IMR-90 (cell line): ENCODE data around the gene HUNK. TPM values are rescaled to one million over a fixed set of nuclear protein-coding genes. Genes with fewer than 3 reads are reported as not detected.

Experiments used
- ATAC-seq: fragments of 200-7000 bp; cut with Tn5 transposase; 2 replicates; pipeline ENCODE4 v1.9.1; 2020; ENCODE audit warnings: low read depth, mild to moderate bottlenecking, moderate library complexity
- BruUV-seq: library from RNA; stranded (reverse); fragments of 400-500 nt; replicated peaks from 2 replicates; lab custom pipeline; 2021; lab: Mats Ljungman, UMichigan
- CTCF ChIA-PET: fragments of 300-600 bp; formaldehyde crosslinking; extraction: SDS; loops from one replicate; lab custom pipeline; 2021; ENCODE audit warnings: antibody characterized with exemption; lab: Yijun Ruan, JAX
- POLR2A ChIA-PET: fragments of 300-600 bp; sonication (Branson Sonifier 250); formaldehyde crosslinking; loops from one replicate; lab custom pipeline; 2022; ENCODE audit warnings: antibody characterized with exemption; ENCODE audit not compliant: unreplicated experiment; lab: Charles Lee
- DNase-seq: peaks from one replicate; pipeline ENCODE4 v3.0.0; 2013
- H2AFZ ChIP-seq: replicated peaks from 2 replicates; pipeline ENCODE3; 2013; ENCODE audit warnings: low read length, mild to moderate bottlenecking; ENCODE audit not compliant: poor library complexity
- H2AK5ac ChIP-seq: 2 replicates; pipeline ENCODE4 v1.6.1; 2013; ENCODE audit warnings: low read depth, low read length, inconsistent platforms
- H2AK9ac ChIP-seq: replicated peaks from 2 replicates; pipeline ENCODE3; 2013; ENCODE audit warnings: mild to moderate bottlenecking, low read depth, low read length, moderate library complexity; ENCODE audit not compliant: poor library complexity
- H2BK120ac ChIP-seq: 2 replicates; pipeline ENCODE4 v1.6.1; 2013; ENCODE audit warnings: low read depth, low read length, inconsistent platforms
- H2BK15ac ChIP-seq: 3 replicates; pipeline ENCODE4 v1.6.1; 2013; ENCODE audit warnings: low read depth, low read length, inconsistent platforms
- H2BK20ac ChIP-seq: 2 replicates; pipeline ENCODE4 v1.6.1; 2013; ENCODE audit warnings: low read depth, mild to moderate bottlenecking, inconsistent platforms, low read length, moderate library complexity
- H2BK5ac ChIP-seq: 2 replicates; pipeline ENCODE4 v1.6.1; 2013; ENCODE audit warnings: mild to moderate bottlenecking, low read depth, low read length, inconsistent platforms; ENCODE audit not compliant: poor library complexity, severe bottlenecking
- H3K14ac ChIP-seq: replicated peaks from 2 replicates; pipeline ENCODE4 v1.6.1; 2013; ENCODE audit warnings: low read depth, low read length, inconsistent platforms
- H3K18ac ChIP-seq: 2 replicates; pipeline ENCODE4 v1.6.1; 2013; ENCODE audit warnings: low read depth, low read length, control low read depth
- H3K23ac ChIP-seq: 2 replicates; pipeline ENCODE4 v1.6.1; 2013; ENCODE audit warnings: low read depth, low read length, inconsistent platforms
- H3K27ac ChIP-seq: 2 replicates; pipeline ENCODE4 v1.5.1; 2013; ENCODE audit warnings: mild to moderate bottlenecking, control low read depth, low read length; ENCODE audit not compliant: insufficient read depth
- H3K27me3 ChIP-seq: 2 replicates; pipeline ENCODE4 v1.6.1; 2013; ENCODE audit warnings: low read length; ENCODE audit not compliant: control insufficient read depth, insufficient read depth
- H3K36me3 ChIP-seq: 2 replicates; pipeline ENCODE4 v1.6.1; 2013; ENCODE audit warnings: low read length, mixed read lengths; ENCODE audit not compliant: control insufficient read depth, insufficient read depth
- H3K4ac ChIP-seq: 2 replicates; pipeline ENCODE4 v1.6.1; 2013; ENCODE audit warnings: low read depth, low read length, inconsistent platforms
- H3K4me1 ChIP-seq: 2 replicates; pipeline ENCODE4 v1.6.1; 2013; ENCODE audit warnings: low read length, mixed read lengths; ENCODE audit not compliant: control insufficient read depth, insufficient read depth
- H3K4me2 ChIP-seq: 2 replicates; pipeline ENCODE4 v1.6.1; 2013; ENCODE audit warnings: low read depth, mild to moderate bottlenecking, control low read depth, low read length, moderate library complexity
- H3K4me3 ChIP-seq: 2 replicates; pipeline ENCODE4 v1.5.1; 2013; ENCODE audit warnings: low read depth, mild to moderate bottlenecking, control low read depth, low read length, moderate library complexity; ENCODE audit not compliant: insufficient read depth
- H3K56ac ChIP-seq: 2 replicates; pipeline ENCODE4 v1.6.1; 2013; ENCODE audit warnings: low read length, inconsistent platforms; ENCODE audit not compliant: insufficient read depth; ENCODE audit errors: extremely low read depth
- H3K79me1 ChIP-seq, 2 experiments: 2 replicates each; pipeline ENCODE4 v1.6.1; 2013; ENCODE audit warnings: low read length in 2 of 2, inconsistent platforms in 1 of 2, low read depth in 1 of 2
- H3K9ac ChIP-seq: 2 replicates; pipeline ENCODE4 v1.6.1; 2013; ENCODE audit warnings: low read depth, low read length, control low read depth
- H3K9me1 ChIP-seq: 2 replicates; pipeline ENCODE4 v1.6.1; 2013; ENCODE audit warnings: low read length, inconsistent platforms; ENCODE audit not compliant: insufficient read depth
- H3K9me3 ChIP-seq: 2 replicates; pipeline ENCODE4 v1.6.1; 2013; ENCODE audit warnings: low read length; ENCODE audit not compliant: control insufficient read depth, insufficient read depth
- H4K20me1 ChIP-seq: 2 replicates; pipeline ENCODE4 v1.6.1; 2013; ENCODE audit warnings: low read length, inconsistent platforms; ENCODE audit not compliant: insufficient read depth
- H4K5ac ChIP-seq: 2 replicates; pipeline ENCODE4 v1.6.1; 2013; ENCODE audit warnings: mild to moderate bottlenecking, low read depth, low read length, control low read depth
- H4K8ac ChIP-seq, 2 experiments: 2 replicates each; pipeline ENCODE4 v1.6.1; 2013; ENCODE audit warnings: low read depth in 2 of 2, low read length in 2 of 2, control low read depth in 1 of 2, inconsistent platforms in 1 of 2
- H4K91ac ChIP-seq: 2 replicates; pipeline ENCODE4 v1.6.1; 2013; ENCODE audit warnings: low read depth, low read length, inconsistent platforms; ENCODE audit not compliant: insufficient read depth
- BHLHE40 ChIP-seq: fragments of 150-350 bp; IDR thresholded peaks from 2 replicates; pipeline ENCODE4 v1.6.1; 2016; ENCODE audit warnings: mild to moderate bottlenecking, low read depth, low read length
- CEBPB ChIP-seq: IDR thresholded peaks from 2 replicates; pipeline ENCODE4 v1.6.1; 2012; ENCODE audit warnings: low read depth, low read length, improper control_type of control experiment
- CHD1 ChIP-seq: IDR thresholded peaks from 2 replicates; pipeline ENCODE4 v1.6.1; 2012; ENCODE audit warnings: low read depth, low read length, improper control_type of control experiment
- CTCF ChIP-seq: conservative IDR thresholded peaks from 2 replicates; pipeline ENCODE4 v1.5.1; 2012; ENCODE audit warnings: mild to moderate bottlenecking, low read depth, low read length, improper control_type of control experiment
- ELK1 ChIP-seq: fragments of 150-350 bp; IDR thresholded peaks from 2 replicates; pipeline ENCODE4 v1.6.1; 2016; ENCODE audit warnings: low read depth, mild to moderate bottlenecking, low read length, moderate library complexity, borderline replicate concordance
- MAFK ChIP-seq: IDR thresholded peaks from 2 replicates; pipeline ENCODE4 v1.6.1; 2012; ENCODE audit warnings: low read depth, low read length, improper control_type of control experiment
- MAZ ChIP-seq: IDR thresholded peaks from 2 replicates; pipeline ENCODE4 v1.6.1; 2012; ENCODE audit warnings: low read depth, mild to moderate bottlenecking, low read length, improper control_type of control experiment, moderate library complexity, borderline replicate concordance
- NFE2L2 ChIP-seq: fragments of 150-350 bp; IDR thresholded peaks from 2 replicates; pipeline ENCODE4 v1.6.1; 2016; ENCODE audit warnings: low read depth, mild to moderate bottlenecking, low read length
- RAD21 ChIP-seq: IDR thresholded peaks from 2 replicates; pipeline ENCODE4 v1.6.1; 2012; ENCODE audit warnings: low read length, improper control_type of control experiment
- RCOR1 ChIP-seq: IDR thresholded peaks from 2 replicates; pipeline ENCODE4 v1.6.1; 2012; ENCODE audit warnings: mild to moderate bottlenecking, low read length, improper control_type of control experiment; ENCODE audit not compliant: insufficient replicate concordance
- USF2 ChIP-seq: fragments of 150-350 bp; IDR thresholded peaks from 2 replicates; pipeline ENCODE4 v1.6.1; 2017; ENCODE audit warnings: mild to moderate bottlenecking, antibody characterized with exemption, low read length, low read depth
- WGBS, 2 experiments: methylation state at CpG; one replicate each; pipeline versions ENCODE4 v1.1.5 to v1.1.7; 2013; ENCODE audit warnings: missing lambda C conversion rate in 2 of 2; ENCODE audit not compliant: insufficient read length in 1 of 2; ENCODE audit errors: extremely low coverage in 2 of 2; 5-methylcytosine and 5-hydroxymethylcytosine counted together
- dilution Hi-C: fragments of 300-500 bp; cut with HindIII; formaldehyde crosslinking; loops from one replicate; pipeline ENCODE4 v1.14.3; 2018; ENCODE audit warnings: low sequenced_read_pairs; ENCODE audit not compliant: unreplicated experiment
- in situ Hi-C: fragments of 300-500 bp; cut with MboI; formaldehyde crosslinking; loops from 3 replicates; pipeline ENCODE4 v1.14.3; 2019; ENCODE audit warnings: low sequenced_read_pairs, inconsistent platforms, mixed read lengths
- intact Hi-C: fragments of 100-400 bp; cut with micrococcal nuclease; formaldehyde crosslinking; loops from 2 replicates; pipeline ENCODE4 v1.10.0; 2022
- polyA plus RNA-seq, 3 experiments: library from polyadenylated mRNA; depleted of rRNA; stranded (reverse); fragments of >200 nt; gene quantifications; 2 replicates each; pipeline ENCODE4 v1.2.3, GENCODE V29; 2012; ENCODE audit warnings: low replicate concordance in 1 of 3
- total RNA-seq: library from RNA; depleted of rRNA; stranded (reverse); fragments of >200 nt; gene quantifications from 2 replicates; pipeline ENCODE4 v1.2.3, GENCODE V29; 2012

HUNK gene
- total and polyA plus RNA-seq, 2 of the 4 experiments (the other 2 are of a cell fraction), result 1.0 to 2.0 TPM

- Histone ChIP-seq H3K4me3 (no peak overlapping the region), H3K4me2 (no peak overlapping the region), H2AFZ (no peak overlapping the region), H3K14ac (no peak overlapping the region), H2BK20ac (no peak overlapping the region), H2AK5ac (no peak overlapping the region), H2BK120ac (no peak overlapping the region), H2BK15ac (no peak overlapping the region), H3K36me3 (no peaks in the 10 kb centered on the region), H3K27ac (no peak overlapping the region), H3K18ac (no peak overlapping the region), H3K79me1 (no peaks in the 10 kb centered on the region), H4K5ac (no peak overlapping the region), H4K20me1 (no peaks in the 10 kb centered on the region), H3K23ac (no peak overlapping the region), H3K9ac (no peak overlapping the region), H3K4ac (no peak overlapping the region), H3K9me1 (no peaks in the 10 kb centered on the region), H4K8ac (no peak overlapping the region), H3K27me3 (peaks cover 4% of the 10 kb centered on the region; the same call in 1 of the 2 replicates), H3K9me3 (no peaks in the 10 kb centered on the region), H2AK9ac (no peak overlapping the region), H3K56ac (no peak overlapping the region), H4K91ac (no peak overlapping the region), H2BK5ac (no peak overlapping the region), H3K4me1 (no peaks in the 10 kb centered on the region)
- dilution Hi-C loops, result no loop called here
- no CpG with 5 or more reads among the region's 2 CpGs for WGBS, 2 experiments
- ChIA-PET POLR2A (no interaction called here), CTCF (no interaction called here)
- no peak for TF ChIP-seq MAZ
- no peak for TF ChIP-seq MAFK
- no peak for TF ChIP-seq ELK1
- TF ChIP-seq BHLHE40, result no peak
- no peak for TF ChIP-seq NFE2L2
- TF ChIP-seq RCOR1, result no peak
- TF ChIP-seq CTCF, result no peak
- TF ChIP-seq CHD1, result no peak
- no peak for TF ChIP-seq RAD21
- no peak for TF ChIP-seq CEBPB
- no peak for TF ChIP-seq USF2
- intact Hi-C loops, result no loop called here
- ATAC-seq (no peak), DNase-seq (no peak)
- no TSS peak for BruUV-seq
- in situ Hi-C loops, result no loop called here
Observed at GRCh38 chr21:32035617-32036016, 162.8 kb downstream of the HUNK start.
